ENCODE measurements around the gene SELENOM. TPM values are rescaled to one million over a fixed set of nuclear protein-coding genes. Genes with fewer than 3 reads are reported as not detected.

Gene SELENOM
- total RNA-seq, 1 donor: 152 TPM

DNA sequence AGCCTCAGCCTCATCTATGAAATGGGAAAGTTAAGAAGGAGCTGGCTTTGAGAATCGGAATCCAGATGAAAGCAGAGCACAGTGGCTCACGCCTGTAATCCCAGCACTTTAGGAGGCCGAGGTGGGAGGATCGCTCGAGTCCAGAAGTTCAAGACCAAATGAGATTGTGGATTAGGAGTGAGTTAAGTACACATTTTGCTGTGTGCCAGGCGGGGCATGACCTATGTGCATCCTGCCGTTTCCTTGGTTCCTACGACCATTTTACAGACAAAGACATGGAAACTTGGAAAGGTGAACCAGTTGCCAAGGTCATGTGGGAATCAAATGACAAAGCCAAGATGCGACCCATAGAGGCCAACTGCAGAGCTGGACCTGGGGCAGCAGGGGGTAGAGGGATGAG is 28.8 kb upstream of the SELENOM start:
- TF ChIP-seq, protein P1, sequence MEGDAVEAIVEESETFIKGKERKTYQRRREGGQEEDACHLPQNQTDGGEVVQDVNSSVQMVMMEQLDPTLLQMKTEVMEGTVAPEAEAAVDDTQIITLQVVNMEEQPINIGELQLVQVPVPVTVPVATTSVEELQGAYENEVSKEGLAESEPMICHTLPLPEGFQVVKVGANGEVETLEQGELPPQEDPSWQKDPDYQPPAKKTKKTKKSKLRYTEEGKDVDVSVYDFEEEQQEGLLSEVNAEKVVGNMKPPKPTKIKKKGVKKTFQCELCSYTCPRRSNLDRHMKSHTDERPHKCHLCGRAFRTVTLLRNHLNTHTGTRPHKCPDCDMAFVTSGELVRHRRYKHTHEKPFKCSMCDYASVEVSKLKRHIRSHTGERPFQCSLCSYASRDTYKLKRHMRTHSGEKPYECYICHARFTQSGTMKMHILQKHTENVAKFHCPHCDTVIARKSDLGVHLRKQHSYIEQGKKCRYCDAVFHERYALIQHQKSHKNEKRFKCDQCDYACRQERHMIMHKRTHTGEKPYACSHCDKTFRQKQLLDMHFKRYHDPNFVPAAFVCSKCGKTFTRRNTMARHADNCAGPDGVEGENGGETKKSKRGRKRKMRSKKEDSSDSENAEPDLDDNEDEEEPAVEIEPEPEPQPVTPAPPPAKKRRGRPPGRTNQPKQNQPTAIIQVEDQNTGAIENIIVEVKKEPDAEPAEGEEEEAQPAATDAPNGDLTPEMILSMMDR (IDR thresholded peaks at IDR 0.05; ENCODE audit: insufficient read depth, low read depth, low read length): no peak
- DNase-seq (ENCODE audit: low read depth): no peak
- no peak overlapping the region for H3K4me3 ChIP-seq (ENCODE audit: low read depth, low read length)

DNA sequence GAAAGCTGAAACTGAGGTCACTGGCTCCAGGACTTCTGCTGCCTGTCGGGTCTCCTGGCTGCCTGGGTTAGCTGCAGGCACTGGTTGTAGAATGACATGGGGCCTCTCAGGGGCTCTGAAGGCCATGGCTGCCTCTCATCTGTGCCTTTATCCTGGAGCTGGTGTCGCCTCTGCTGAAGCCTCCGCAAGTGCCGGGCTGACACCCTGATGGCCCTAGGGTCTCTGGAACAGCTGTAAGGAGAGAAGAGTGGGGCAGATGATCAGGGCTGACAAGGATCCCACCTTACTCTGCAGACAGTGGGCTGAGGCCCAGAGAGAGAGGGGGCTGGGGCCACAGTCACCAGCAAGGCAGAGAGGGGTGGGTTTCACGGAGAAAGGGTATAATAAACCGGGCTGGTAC is 28.3 kb upstream of the SELENOM start:
- DNase-seq (ENCODE audit: low read depth): no peak
- TF ChIP-seq, protein P1 (IDR thresholded peaks at IDR 0.05; ENCODE audit: insufficient read depth, low read depth, low read length): no peak
- no peak overlapping the region for H3K4me3 ChIP-seq (ENCODE audit: low read depth, low read length)

- DNase-seq (ENCODE audit: low read depth): no peak
- no peak overlapping the region for H3K4me3 ChIP-seq (ENCODE audit: low read depth, low read length)
Measured at GRCh38 chr22:31134688-31135087, 27.3 kb upstream of the SELENOM start.

DNA sequence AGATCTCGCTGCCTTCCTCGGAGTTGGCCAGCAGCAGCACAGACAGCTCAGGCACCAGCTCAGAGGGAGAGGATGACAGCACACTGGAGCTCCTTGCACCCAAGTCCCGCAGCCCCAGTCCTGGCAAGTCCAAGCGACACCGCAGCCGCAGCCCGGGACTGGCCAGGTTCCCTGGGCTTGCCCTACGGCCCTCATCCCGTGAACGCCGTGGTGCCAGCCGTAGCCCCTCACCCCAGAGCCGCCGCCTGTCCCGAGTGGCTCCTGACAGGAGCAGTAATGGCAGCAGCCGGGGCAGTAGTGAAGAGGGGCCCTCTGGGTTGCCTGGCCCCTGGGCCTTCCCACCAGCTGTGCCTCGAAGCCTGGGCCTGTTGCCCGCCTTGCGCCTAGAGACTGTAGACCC is 26.5 kb upstream of the SELENOM start:
- TF ChIP-seq, protein P1 (IDR thresholded peaks at IDR 0.05; ENCODE audit: insufficient read depth, low read depth, low read length): no peak
- DNase-seq (ENCODE audit: low read depth): no peak
- no peak overlapping the region for H3K4me3 ChIP-seq (ENCODE audit: low read depth, low read length)

More at GRCh38 chr22:31134688-31135087, 27.3 kb upstream of the SELENOM start:
- TF ChIP-seq, protein P1 (IDR thresholded peaks at IDR 0.05; ENCODE audit: insufficient read depth, low read depth, low read length): no peak

DNA sequence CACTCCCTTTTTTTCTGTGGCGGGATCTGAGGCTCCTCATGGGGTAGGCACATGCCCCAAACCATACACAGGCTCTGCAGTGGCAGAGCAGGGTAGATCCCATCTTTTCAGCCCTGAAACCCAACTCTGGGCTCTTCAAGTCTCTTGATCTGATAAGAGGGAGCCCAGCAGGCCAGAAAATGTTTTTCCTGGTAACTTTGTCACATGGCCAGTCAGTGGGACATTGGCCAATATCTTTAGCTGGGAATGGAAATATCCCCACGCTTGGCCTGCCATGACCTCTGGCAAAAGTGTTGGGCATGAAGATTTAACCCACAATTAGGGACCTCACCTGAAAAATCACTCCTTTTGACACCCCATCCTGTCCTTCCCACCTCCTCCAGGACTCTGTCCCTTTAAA is 23.5 kb upstream of the SELENOM start:
- DNase-seq (ENCODE audit: low read depth): no peak
- H3K4me3 ChIP-seq (ENCODE audit: low read depth, low read length): no peak overlapping the region
- TF ChIP-seq, protein P1 (IDR thresholded peaks at IDR 0.05; ENCODE audit: insufficient read depth, low read depth, low read length): no peak

DNA sequence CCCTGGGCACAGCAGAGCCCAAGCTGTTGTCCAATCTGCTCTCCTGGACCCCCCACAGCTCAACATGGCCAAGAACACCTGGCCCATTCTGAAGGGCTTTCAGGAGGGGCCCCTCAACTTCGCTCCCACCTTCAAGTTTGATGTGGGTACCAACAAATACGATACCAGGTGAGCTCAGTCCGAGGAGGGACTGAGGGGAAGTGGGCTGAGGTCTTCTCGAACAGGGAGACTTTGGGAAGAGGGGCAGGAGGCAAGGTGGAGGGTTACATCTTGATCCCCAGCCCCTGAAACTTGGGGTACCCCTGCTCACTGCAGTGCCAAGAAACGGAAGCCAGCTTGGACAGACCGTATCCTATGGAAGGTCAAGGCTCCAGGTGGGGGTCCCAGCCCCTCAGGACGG is 20.8 kb upstream of the SELENOM start:
- H3K4me3 ChIP-seq (ENCODE audit: low read depth, low read length): no peak overlapping the region
- TF ChIP-seq, protein P1 (IDR thresholded peaks at IDR 0.05; ENCODE audit: insufficient read depth, low read depth, low read length): no peak
- DNase-seq (ENCODE audit: low read depth): no peak

- DNase-seq (ENCODE audit: low read depth): no peak
- TF ChIP-seq, protein P1 (IDR thresholded peaks at IDR 0.05; ENCODE audit: insufficient read depth, low read depth, low read length): no peak
Measured at GRCh38 chr22:31127181-31127772, 19.9 kb upstream of the SELENOM start.

More at GRCh38 chr22:31127181-31127772, 19.9 kb upstream of the SELENOM start:
- H3K4me3 ChIP-seq (ENCODE audit: low read depth, low read length): no peak overlapping the region
